Activated CD4-positive, alpha-beta T cell treated with anti-CD3 and anti-CD28 coated beads, Interleukin-2, amount 50 U/mL, for 4 hours (primary cell): ENCODE measurements around the gene LPP.

Experiments
- DNase-seq, 2 experiments: peaks; one replicate each; pipeline ENCODE4 v3.0.0-alpha.2; 2020

Gene LPP

DNA sequence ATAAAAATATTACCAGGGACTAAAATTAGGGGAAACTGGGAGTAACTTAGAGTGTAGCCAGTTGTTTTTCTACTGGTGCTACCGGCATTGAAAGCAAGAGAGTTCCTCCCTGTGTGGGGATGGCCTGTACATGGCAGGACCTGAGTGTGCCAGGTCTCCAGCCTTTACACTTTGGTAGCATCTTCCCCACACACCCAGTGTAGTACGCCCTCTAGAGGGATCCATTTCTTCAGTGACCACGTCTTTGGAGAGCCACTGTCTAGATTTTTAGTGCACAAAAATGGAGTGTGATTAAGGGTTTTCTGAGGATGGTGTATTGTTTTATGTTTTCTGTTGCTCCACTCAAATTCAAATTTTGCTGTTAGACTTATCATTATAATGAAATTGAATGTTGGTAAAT lies 510.8 kb downstream of the LPP start:
- no peak for DNase-seq

DNA sequence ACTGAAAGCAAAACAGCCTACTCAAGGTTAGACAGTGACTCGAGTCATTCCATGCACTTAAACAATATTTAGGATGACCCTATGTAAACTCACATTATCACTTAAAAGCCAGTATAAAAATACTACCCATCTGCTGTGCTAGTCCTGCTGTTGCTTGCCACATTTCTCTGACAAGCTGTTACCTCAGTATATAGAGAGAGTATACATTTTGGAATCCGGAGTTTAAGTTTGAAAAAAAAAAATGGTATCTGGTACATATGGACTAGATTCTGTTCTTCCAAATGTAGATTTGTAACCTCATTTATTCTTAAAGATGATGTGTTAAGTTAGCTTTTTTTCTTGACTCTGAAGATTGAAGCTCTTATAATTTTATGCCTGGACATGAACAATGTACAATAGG lies 514.0 kb downstream of the LPP start:
- no peak for DNase-seq

DNA sequence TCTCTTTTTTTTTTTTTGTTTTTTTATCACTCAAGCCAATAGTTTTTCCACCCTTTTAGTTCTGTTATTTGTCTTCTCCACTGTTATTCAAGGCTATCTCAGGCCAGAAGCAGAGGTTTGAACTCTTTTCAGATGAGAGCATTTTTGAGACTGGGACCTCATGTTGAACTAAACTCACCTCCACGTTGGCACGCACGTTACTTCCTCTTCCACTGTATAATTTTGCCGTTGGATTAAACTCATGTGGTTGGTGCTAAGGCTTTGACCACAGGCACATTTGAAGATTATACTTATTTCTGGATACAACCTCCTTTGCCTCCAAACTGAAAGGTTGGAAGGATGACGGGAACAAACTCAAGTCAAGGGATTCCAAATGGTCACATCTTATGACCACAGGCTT lies 516.5 kb downstream of the LPP start:
- DNase-seq: no peak

DNA sequence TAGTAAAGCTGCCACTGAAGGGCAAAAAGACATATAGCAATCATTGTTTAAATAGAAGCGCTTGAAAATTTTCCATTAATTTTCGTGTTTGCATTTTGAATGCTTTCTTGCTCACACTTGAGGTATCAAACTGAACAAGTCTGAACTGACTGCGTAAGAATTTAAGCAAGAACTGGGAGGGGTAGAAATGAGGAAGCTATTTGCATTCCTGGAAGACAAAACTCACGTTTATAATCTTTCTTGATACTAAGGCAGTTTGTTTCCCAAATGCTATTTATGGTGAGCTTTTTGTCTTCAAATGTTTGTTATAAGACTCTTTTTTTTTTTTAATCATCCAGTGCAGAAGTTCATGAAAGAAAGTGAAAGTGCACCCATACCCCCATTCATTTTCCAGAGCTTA lies 518.0 kb downstream of the LPP start:
- no peak for DNase-seq

DNA sequence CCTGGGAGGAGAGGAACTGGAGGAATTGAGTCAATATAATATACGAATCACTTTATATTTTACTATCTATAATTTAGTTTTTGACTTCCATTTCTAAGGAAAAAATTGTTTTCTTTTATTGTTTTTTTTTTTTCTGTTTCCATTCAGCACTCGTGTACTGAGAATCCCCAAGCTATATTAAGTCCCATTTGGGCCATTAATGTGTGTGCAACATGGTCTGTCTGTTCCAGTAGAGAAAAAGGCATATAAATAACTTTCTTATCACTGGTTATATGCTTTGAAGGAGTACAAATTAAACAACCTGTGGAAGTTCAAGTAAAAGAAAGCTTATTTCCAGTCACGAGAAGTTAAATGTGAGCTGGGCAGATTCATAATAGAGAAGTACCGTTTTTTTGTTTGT lies 518.9 kb downstream of the LPP start:
- no peak for DNase-seq

DNA sequence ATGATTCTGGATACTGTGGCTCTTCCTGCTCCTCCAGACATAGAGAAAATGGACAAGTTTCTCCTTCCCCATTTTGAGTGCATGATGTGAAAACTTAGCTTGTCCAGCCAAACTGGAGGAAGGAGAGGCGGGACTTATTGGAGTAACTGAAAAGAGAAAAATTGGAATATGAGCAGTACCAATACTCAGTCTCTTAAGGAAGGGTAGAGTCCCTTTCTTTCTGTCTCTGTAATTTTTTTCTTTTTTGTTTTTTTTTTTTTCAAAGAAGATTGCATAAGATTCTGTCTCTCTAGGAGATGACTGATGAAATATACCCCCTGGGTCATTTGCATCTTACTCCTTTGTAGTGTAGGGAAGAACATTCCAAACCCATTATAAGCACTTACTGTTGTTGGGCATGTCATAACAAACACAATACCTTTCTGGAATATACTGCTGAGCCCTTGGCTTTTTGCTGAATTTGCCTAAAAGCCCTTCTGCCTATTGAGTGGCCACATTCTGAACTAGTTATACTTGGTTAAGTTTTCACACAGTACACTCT lies 519.8 kb downstream of the LPP start:
- no peak for DNase-seq

DNA sequence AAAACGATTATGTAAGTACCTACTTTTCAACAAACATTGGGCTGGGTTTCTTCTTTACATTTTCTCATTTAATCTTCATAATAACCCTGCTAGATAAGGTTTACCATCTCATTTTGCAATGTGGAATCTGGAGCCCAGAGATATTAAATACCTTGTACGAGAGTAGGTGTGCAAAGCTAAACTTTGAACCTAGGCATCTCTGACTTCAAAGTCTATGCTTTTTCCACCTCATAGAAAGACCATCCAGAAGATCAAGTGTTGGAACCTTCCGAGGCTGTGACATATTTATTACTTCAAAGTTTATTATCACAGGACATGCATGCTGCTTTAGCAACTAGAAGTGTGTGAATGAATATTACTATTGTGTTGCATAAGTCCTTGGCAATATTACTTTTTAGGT lies 520.6 kb downstream of the LPP start:
- no peak for DNase-seq

DNA sequence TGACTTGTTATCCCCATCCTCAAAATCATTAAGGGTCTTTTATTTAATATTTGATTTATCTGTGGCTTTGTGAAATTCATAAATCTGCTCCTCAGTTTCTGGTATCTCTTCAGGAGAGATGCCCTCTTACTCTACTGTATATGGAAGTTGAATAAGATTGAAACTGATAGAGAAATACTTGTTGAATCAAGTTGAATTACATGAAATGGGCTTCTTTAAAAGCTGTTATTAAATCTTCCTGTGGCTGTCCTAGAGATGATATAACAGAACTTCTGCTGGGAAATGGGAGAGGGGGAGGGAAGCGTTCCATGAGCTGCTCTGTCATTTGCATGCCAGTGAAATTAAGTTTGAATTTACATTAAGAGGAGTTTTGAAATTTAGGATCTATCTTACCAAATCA lies 523.4 kb downstream of the LPP start:
- no peak for DNase-seq

DNA sequence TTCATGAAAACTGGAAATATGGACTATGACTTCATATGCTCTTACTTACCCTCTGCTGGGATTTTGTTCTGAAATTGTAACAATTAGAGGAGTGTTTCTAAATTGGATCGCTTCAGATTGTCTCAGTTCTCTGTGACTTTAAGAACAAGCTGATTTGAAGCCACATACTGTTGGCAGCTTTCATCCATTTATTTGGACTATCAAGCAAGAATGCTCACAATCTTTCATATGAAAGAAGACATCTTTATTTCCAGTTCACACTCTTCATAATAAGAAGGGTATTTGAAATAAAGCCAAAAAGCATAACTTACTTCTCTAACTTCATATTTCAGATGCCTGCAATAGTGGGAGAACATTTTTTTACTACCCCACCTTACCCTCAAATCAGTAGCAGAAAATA lies 526.2 kb downstream of the LPP start:
- DNase-seq: no peak

DNA sequence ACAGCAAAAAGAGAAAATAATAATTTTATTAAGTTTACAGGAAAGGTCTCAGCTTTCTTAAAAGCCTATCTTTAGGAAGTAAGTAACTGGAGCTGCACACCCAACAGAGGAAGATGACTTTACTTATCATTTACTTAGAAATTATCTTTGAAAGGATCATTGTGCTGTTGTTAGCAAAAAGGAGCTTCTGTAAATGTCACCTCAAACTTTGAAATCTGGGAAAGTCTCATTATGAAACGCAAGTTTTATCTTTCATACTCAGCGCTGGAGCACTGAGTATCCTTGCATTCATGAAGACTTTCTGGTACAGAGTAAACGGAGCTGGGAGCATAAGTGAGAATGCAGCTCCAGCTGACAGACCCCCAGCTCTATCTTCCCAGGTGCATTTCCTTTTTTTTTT lies 526.6 kb downstream of the LPP start:
- no peak for DNase-seq

DNA sequence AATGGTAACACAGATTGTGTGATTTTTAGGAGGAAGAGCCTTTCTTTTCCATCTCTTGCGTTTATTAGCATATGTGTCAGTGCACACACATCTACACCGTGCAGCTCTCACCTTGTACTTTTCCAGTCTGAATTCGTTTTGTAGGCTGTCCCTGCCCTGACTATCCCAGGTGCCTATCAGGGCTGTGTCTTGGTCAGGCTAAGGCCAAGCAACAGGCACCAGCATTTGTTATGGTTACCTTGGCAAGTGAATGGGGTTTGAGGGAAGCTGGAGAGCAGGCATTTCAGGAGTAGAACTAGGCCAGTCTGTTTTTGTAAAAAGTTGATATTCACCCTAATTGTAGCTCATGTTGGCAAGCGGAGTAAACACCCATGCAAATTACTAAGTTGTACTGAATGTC lies 528.4 kb downstream of the LPP start:
- no peak for DNase-seq

DNA sequence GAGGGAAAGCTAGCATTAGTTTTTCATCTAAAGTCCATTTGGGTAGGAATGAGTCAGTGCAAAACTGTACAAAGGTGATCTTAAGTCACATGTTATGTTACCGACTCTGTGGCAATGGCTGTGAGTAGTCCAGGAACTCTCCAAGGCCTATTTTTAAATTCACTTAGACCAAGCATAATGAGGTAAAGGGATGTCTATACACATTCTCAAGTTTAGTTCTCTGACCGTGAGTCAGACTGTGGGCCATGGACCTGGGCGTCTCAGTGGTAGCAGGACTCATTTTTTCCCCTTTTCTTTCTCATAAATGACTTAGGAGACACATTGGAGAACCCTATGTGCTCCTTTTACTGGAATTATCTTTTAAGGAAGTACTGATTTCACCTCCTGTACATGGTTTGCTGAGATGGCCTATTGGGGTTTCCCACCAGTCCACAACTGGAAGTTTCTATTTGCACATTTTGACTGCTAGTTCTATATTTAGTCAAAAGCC lies 529.1 kb downstream of the LPP start:
- DNase-seq: no peak

DNA sequence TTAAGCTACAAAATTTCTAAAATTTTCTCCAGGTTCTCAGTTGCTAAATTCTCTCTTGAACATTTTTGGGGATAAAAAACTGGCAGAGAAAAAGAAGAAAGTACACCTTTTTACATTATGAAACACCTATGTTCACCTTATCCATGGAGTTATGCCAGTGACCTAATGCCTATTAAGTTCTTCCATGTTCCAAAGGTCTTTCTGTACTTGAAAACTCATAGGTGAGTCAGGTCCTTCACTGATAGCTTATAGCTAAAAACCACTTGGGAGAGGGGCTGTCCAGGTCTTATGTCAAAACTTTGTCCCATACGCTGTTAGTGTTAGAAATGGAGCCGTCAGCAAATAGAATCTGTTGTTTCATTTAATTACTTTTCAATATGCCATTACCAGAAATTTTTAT lies 530.3 kb downstream of the LPP start:
- DNase-seq: no peak

DNA sequence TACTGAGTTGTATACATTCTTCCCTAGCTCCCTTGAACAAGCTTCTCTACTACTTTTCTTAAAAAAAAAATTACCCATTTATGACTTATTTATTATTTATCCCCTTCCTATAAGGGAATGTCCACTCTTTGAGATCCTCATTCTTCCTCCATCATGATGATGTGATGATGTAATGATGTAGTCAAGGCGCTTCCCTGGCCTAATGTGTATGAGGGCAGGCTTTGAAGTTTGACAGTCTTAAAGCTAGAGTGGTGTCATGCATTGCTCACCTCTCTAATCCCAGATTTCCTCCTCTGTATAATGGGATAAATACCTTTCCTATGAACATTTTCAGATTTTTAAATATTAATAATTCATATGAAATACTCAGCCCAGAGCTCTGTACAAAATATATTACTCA lies 531.8 kb downstream of the LPP start:
- DNase-seq: no peak

DNA sequence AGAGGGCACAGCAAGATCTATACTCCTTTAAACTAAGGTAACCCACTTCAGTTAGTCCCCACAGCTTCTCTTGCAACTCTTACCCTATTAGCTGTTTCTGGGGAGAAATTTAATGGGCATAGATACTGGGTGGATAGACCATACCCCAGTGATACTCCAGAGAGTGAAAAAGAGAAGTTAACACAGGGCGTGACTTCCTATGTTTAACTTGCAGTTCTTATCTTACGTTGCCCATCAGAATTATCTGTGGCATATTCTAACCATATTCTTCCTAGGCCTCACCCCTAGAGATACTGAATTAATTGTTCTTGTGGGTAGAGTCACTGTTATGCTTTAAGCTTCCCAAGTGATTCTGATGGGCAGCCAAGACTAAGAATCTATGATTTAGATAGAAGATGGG lies 532.4 kb downstream of the LPP start:
- DNase-seq: no peak

DNA sequence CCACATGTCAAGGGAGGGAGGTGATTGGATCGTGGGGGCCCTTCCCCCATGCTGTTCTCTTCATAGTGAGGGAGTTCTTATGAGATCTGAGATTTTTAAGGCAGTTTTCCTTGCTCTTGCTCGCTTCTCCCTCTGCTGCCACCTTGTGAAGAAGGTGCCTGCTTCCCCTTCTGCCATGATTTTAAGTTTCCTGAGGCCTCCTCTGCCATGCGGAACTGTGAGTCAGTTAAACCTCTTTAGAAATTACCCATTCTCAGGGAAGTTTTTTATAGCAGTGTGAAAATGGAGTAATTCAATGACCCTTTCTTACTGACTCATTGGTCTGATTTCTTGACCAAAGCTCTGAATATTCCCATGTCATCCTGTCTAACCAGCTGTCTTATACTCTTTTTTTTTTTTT lies 533.4 kb downstream of the LPP start:
- DNase-seq: no peak

DNA sequence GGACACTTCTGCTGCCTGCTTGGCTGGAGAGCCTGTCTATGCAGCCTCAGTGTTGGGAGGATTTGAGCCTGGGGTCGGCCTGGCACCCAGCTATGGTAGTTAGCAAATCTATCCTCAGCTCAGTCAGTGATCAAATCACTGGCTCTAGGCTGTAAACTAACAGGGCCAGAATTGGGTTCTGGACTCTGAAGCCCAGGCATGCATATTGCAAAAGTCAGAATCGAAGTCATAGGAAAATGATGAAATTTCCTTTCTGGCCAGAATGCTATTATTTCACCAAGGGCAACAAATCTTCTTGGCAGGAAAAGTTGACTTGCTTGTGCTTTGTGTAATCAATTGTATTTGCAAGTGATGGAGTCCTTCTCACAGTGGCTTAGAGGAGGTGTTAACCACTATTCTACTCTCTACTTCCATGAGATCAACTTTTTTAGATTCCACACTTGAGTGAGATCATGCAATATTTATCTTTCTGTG lies 535.2 kb downstream of the LPP start:
- no peak for DNase-seq

DNA sequence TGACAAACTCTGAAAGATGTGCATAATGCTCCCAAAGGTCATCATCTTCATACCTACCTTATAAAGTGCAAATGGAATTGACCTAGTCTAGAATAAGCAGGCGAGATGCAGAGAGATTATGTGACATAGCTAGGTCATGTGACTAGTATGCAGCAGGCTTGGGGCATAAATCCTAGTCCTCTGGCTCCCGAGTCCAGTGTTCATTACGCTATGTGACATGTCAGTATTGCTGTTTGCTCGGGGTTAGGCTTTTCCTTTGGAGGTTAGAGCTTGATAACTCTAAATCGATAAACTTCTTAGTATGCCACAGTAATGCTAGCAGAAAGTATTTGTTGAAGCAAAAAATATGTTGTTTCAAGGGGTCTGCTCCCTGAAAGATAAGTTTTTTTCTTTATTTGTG lies 536.1 kb downstream of the LPP start:
- DNase-seq: no peak

DNA sequence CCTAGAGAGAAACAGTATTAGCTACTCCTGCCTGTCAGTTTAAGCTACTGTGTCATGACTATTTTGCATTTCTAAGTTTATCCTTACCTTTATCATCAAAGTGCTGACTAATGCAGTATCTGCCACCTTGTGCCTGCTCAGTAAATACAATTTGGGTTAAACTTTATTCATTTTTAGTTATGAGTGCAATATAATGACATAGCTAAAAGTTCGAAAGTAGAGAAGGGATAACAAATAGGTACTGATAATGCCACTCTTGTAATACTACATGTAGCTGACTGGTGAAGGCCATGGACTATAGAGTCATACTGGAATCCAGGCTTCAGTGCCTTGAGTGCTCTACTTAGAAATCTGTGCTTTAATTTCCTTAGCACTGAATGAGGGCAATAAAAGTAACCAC lies 537.0 kb downstream of the LPP start:
- no peak for DNase-seq

DNA sequence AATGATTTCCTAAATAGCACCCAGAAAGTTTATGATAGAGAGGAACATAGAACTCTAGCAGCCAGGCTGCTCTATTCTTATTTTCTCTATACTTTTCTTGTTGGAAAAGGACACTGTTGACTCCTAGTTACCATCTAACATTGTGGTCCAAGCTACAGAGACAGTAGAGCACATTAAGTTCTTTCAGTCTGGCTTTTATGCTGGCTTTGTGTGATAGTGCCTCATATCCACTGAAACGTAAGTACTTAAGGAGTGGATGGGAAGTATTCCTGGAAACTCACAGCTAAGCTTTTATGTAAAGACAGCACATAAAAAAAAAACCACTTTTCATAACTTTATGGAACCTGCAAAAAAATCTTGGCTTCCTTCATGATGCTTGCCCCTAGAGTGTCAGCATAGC lies 537.7 kb downstream of the LPP start:
- DNase-seq: no peak

DNA sequence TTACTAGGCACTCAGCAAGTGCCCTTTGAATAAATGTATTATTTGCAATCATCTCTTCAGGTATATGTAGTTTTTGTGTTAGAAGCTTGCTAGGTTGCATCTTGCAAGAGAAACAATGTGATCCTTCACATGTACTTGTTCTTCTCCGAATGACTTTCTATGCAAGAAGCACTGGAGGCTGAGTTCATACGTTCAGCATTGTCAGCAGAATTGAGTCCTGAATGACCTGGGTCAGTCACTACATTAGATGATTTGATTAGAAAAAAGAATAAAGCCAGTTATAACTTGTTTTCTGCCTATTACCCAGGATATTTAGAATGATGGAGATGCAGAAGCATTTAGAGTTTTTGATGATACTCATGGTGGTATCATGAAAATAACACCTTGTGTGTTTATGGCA lies 538.7 kb downstream of the LPP start:
- no peak for DNase-seq

DNA sequence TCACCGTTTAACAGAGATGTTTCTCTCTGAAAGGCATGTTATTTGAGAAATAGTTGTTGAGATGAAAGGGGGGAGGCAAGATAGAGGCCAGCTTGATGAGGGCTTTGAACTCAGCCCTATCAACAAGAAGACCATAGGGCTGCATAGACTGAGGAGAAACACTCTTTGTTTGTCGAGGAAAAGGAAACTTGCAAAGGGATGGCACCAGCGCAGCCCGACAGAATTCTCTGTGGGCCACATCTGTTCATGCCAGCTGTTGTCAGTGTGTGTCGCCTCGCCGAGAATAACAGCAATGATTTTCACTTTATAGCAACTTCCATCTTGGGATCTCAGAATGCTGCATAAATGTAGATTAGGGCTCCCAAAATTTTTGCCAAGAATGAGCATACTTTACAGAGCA lies 539.5 kb downstream of the LPP start:
- DNase-seq: no peak

DNA sequence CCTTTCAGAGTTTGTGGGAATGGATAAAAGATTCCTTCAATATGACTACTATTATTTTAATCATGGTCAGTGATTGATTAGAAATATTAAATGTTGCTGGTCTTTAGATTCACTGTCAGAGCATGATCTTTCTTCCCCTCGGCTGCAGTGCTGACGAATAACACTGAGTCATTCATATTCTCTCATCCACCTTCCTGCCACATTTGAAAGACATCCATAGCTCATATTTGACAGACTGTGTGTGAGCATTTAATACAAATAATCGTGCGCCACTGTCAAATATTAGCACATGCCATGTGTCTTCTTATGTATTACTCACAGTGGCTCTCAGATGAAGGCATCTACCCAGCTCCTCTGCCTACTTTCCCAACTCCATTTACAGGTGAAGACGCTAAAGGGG lies 541.3 kb downstream of the LPP start:
- no peak for DNase-seq

DNA sequence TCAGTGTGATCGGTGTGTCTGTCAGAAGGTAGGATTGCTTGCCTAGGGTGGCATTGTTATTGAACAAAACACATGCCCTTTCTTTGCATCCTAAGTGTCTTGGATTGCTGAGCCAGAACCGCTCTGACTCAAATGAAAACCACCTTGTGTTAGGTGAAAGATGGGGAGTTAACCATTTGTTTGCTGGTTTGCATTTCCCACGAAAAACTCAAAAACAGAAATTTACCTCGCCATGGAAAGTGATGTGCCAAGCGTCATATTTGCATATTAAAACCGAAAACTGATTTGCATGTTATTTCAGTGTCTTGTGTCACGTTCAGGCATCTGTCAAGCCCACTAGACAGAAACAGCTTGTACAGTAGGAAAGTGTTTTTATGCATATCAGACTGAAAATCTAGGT lies 543.2 kb downstream of the LPP start:
- no peak for DNase-seq

DNA sequence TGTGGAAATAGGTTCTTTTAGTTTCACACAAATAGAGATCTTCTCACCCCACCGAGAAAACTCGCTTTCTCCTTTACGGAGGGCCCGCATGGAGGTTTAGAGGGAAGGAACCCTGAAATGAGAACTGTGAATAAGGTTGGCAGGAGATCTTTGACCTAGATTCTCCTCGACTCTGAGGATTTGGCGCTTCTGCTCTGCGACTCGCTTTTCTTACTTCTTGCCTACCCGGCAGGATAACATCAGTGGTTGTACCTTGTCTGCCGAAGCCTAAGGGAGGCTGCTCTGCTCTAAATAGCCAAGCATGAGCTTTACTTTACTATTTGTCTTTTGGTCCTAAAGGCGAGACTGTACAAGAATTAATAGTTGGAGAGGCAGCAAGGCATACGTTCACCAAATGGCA lies 544.5 kb downstream of the LPP start:
- DNase-seq: no peak

DNA sequence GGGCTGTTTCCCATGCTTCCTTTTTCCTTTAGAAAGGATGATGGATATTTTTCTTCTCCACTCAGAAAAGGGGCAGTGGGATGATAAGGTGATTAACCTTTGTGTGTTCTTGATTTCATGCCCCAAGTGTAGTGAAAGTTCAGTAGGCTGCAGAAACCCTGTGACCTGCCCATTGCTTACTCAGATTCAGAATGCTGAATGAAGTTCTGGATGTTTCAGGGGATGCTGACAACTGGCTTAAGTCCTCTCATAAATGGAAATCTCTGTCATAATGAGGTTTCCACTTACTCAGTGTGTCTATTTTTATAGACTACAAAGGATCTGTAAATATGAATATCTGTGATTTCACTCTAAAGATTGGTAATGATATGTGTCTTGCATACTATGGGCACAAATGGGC lies 546.5 kb downstream of the LPP start:
- DNase-seq: no peak
